GM12878 (cell line): Measurements from ENCODE around the gene CTBS. TPM values are rescaled to one million over a fixed set of nuclear protein-coding genes. Genes with fewer than 3 reads are reported as not detected.

ENCODE experiments used
- ATAC-seq: fragments of 200-7000 bp; cut with Tn5 transposase; 3 replicates; pipeline ENCODE4 v1.9.1; 2020; ENCODE audit warnings: mild to moderate bottlenecking, moderate library complexity
- BruUV-seq: library from RNA; stranded (reverse); fragments of 400-500 nt; replicated peaks from 2 replicates; lab custom pipeline; 2021; lab: Mats Ljungman, UMichigan
- CTCF ChIA-PET: fragments of 300-600 bp; sonication (Branson Sonifier 250); formaldehyde crosslinking; extraction: SDS; loops from one replicate; lab custom pipeline; 2021; ENCODE audit warnings: inconsistent platforms; lab: Yijun Ruan, JAX
- POLR2A ChIA-PET: fragments of 350-600 bp; formaldehyde crosslinking; extraction: SDS; loops from one replicate; lab custom pipeline; 2021; ENCODE audit warnings: inconsistent platforms; lab: Charles Lee
- RAD21 ChIA-PET: fragments of 300-600 bp; sonication (Branson Sonifier 250); formaldehyde crosslinking; loops from one replicate; lab custom pipeline; 2023; ENCODE audit warnings: antibody characterized with exemption; ENCODE audit not compliant: unreplicated experiment; lab: Charles Lee
- SMC1A ChIA-PET: fragments of 300-600 bp; sonication (Branson Sonifier 250); formaldehyde crosslinking; loops from one replicate; lab custom pipeline; 2023; ENCODE audit not compliant: unreplicated experiment, uncharacterized antibody; lab: Charles Lee
- DNase-seq: peaks from one replicate; pipeline ENCODE4 v3.0.0-alpha.2; 2011; ENCODE audit warnings: low read depth, low spot score
- FAIRE-seq: peaks from 3 replicates; lab custom pipeline; 2011; peaks lifted over from hg19 to GRCh38; lab: Jason Lieb, UNC
- H2AFZ ChIP-seq: 2 replicates; pipeline ENCODE4 v1.6.0; 2011; ENCODE audit warnings: low read depth, low read length, control low read depth; ENCODE audit not compliant: control insufficient read depth
- H3K27ac ChIP-seq: 2 replicates; pipeline ENCODE4 v1.5.1; 2011; ENCODE audit warnings: control low read depth; ENCODE audit not compliant: control insufficient read depth, insufficient read depth
- H3K27me3 ChIP-seq, 2 experiments: replicated peaks in 1 of 2; 2 replicates each; pipeline versions ENCODE4 v1.6.0 to v1.6.1; 2011; ENCODE audit warnings: low read length in 1 of 2; ENCODE audit not compliant: control insufficient read depth in 2 of 2, insufficient read depth in 2 of 2
- H3K36me3 ChIP-seq, 2 experiments: 2 replicates each; pipeline ENCODE4 v1.5.1; 2011; ENCODE audit warnings: low read length in 1 of 2; ENCODE audit not compliant: control insufficient read depth in 2 of 2, insufficient read depth in 2 of 2
- H3K4me1 ChIP-seq: 2 replicates; pipeline ENCODE4 v1.6.1; 2011; ENCODE audit warnings: mild to moderate bottlenecking, low read length, moderate library complexity, mixed read lengths; ENCODE audit not compliant: control insufficient read depth, insufficient read depth
- H3K4me2 ChIP-seq: 2 replicates; pipeline ENCODE4 v1.6.0; 2011; ENCODE audit warnings: control low read depth; ENCODE audit not compliant: control insufficient read depth, insufficient read depth
- H3K4me3 ChIP-seq: fragments of 200-600 bp; sonication (generic); 2 replicates; pipeline ENCODE4 v1.5.1; 2016
- H3K79me2 ChIP-seq: 2 replicates; pipeline ENCODE4 v1.6.0; 2011; ENCODE audit warnings: low read length; ENCODE audit not compliant: control insufficient read depth, insufficient read depth
- H3K9ac ChIP-seq: 2 replicates; pipeline ENCODE4 v1.8.0; 2011; ENCODE audit warnings: low read length, control low read depth, mixed read lengths; ENCODE audit not compliant: control insufficient read depth, insufficient read depth
- H3K9me3 ChIP-seq: replicated peaks from 3 replicates; pipeline ENCODE4 v1.5.1; 2011; ENCODE audit warnings: mild to moderate bottlenecking, low read length; ENCODE audit not compliant: control insufficient read depth, insufficient read depth
- H4K20me1 ChIP-seq: 2 replicates; pipeline ENCODE4 v1.6.0; 2011; ENCODE audit not compliant: control insufficient read depth, insufficient read depth
- CHD1 ChIP-seq: IDR thresholded peaks from 2 replicates; pipeline ENCODE4 v1.6.1; 2012; ENCODE audit warnings: low read depth, low read length, improper control_type of control experiment
- FOXK2 ChIP-seq: fragments of 450-650 bp; IDR thresholded peaks from 2 replicates; pipeline ENCODE4 v1.6.1; 2017; ENCODE audit warnings: mild to moderate bottlenecking, moderate library complexity
- IKZF2 ChIP-seq, 2 experiments: fragments of 450-650 bp; IDR thresholded peaks; 2 replicates each; pipeline ENCODE4 v1.6.1; 2017; ENCODE audit warnings: mild to moderate bottlenecking in 2 of 2, moderate library complexity in 2 of 2
- NBN ChIP-seq: fragments of 450-650 bp; IDR thresholded peaks from 2 replicates; pipeline ENCODE4 v1.6.1; 2016
- NFYB ChIP-seq: IDR thresholded peaks from 2 replicates; pipeline ENCODE4 v1.6.1; 2011; ENCODE audit warnings: low read depth, mild to moderate bottlenecking, low read length, improper control_type of control experiment, moderate library complexity; ENCODE audit not compliant: insufficient read depth
- PAX8 ChIP-seq: fragments of 450-650 bp; IDR thresholded peaks from 2 replicates; pipeline ENCODE4 v1.6.1; 2017; ENCODE audit warnings: mild to moderate bottlenecking, moderate library complexity
- RBBP5 ChIP-seq: fragments of 200-600 bp; sonication (generic); conservative IDR thresholded peaks from 2 replicates; pipeline ENCODE4 v1.6.1; 2016
- SMAD1 ChIP-seq: fragments of 450-650 bp; IDR thresholded peaks from 2 replicates; pipeline ENCODE4 v1.6.1; 2018; ENCODE audit warnings: mild to moderate bottlenecking, low read depth; ENCODE audit not compliant: partially characterized antibody
- SUZ12 ChIP-seq: fragments of 200-600 bp; sonication (generic); IDR thresholded peaks from one replicate; pipeline ENCODE4 v1.6.1; 2018; ENCODE audit warnings: antibody characterized with exemption, mild to moderate bottlenecking; ENCODE audit not compliant: unreplicated experiment
- TAF1 ChIP-seq: IDR thresholded peaks from 2 replicates; pipeline ENCODE4 v1.6.1; 2011; ENCODE audit warnings: mild to moderate bottlenecking, low read depth, low read length, borderline replicate concordance
- ZNF274 ChIP-seq: IDR thresholded peaks from one replicate; pipeline ENCODE4 v1.8.0; 2011; ENCODE audit not compliant: insufficient read length, insufficient read depth
- WGBS: methylation state at CpG from one replicate; pipeline ENCODE4 v1.1.6; 2016; ENCODE audit warnings: low lambda C conversion rate; ENCODE audit not compliant: insufficient replicate concordance, insufficient coverage; ENCODE audit errors: missing lambda C conversion rate; 5-methylcytosine and 5-hydroxymethylcytosine counted together
- in situ Hi-C: fragments of 300-500 bp; cut with MboI; formaldehyde crosslinking; loops from 9 replicates; pipeline ENCODE4 v1.14.3; 2018; ENCODE audit warnings: mixed read lengths
- intact Hi-C: fragments of 100-400 bp; cut with micrococcal nuclease; formaldehyde crosslinking; loops from one replicate; pipeline ENCODE4 v1.14.2; 2022; ENCODE audit not compliant: unreplicated experiment
- polyA plus RNA-seq, 11 experiments: library from polyadenylated mRNA; depleted of rRNA in 4 of 11; unstranded in 6 of 11; stranded (reverse) in 5 of 11; fragments of >200 nt; fragmentation: Nextera tagmentation in 4 of 11; fragmentation: Illumina TruSeq in 1 of 11; extraction: Ambion mirVana in 4 of 11; extraction: Trizol in 1 of 11; gene quantifications; 1 replicate in 1 of 11; 2 replicates in 10 of 11; pipeline versions ENCODE4 v1.2.1 to v1.2.3, GENCODE V29; 2011 to 2016; ENCODE audit warnings: inconsistent platforms in 2 of 11, missing spikeins in 2 of 11, low read depth in 1 of 11
- total RNA-seq, 4 experiments: library from RNA; depleted of rRNA in 3 of 4; stranded (reverse); fragments of >200 nt in 3 of 4; fragmentation: Illumina TruSeq in 1 of 4; extraction: Trizol in 1 of 4; gene quantifications; 2 replicates each; pipeline versions ENCODE4 v1.2.1 to v1.2.3, GENCODE V29; 2013 to 2021
- TF ChIP-seq, protein P1 (sequence below): fragments of 450-650 bp; IDR thresholded peaks from 2 replicates; pipeline ENCODE4 v1.6.1; 2017; ENCODE audit warnings: low read depth, mild to moderate bottlenecking, moderate library complexity
- TF ChIP-seq, protein P2 (sequence below): fragments of 450-650 bp; conservative IDR thresholded peaks from 2 replicates; pipeline ENCODE4 v1.6.1; 2017; ENCODE audit warnings: mild to moderate bottlenecking, moderate library complexity
- TF ChIP-seq, protein P3 (sequence below): IDR thresholded peaks from 2 replicates; pipeline ENCODE4 v1.6.1; 2011; ENCODE audit warnings: borderline replicate concordance, low read depth, mild to moderate bottlenecking, moderate library complexity, low read length; ENCODE audit not compliant: insufficient read depth, poor library complexity, severe bottlenecking
- TF ChIP-seq, protein P4 (sequence below): fragments of 450-650 bp; formaldehyde crosslinking; IDR thresholded peaks from 2 replicates; pipeline ENCODE4 v1.5.0; 2022; ENCODE audit warnings: mild to moderate bottlenecking, missing genetic modification characterization

CTBS gene
- total and polyA plus RNA-seq, 10 of the 15 experiments (the other 5 are each of a cell fraction or from before 2014, with no cell fraction given): 4.3 to 21.2 (median 12.3) TPM

DNA sequence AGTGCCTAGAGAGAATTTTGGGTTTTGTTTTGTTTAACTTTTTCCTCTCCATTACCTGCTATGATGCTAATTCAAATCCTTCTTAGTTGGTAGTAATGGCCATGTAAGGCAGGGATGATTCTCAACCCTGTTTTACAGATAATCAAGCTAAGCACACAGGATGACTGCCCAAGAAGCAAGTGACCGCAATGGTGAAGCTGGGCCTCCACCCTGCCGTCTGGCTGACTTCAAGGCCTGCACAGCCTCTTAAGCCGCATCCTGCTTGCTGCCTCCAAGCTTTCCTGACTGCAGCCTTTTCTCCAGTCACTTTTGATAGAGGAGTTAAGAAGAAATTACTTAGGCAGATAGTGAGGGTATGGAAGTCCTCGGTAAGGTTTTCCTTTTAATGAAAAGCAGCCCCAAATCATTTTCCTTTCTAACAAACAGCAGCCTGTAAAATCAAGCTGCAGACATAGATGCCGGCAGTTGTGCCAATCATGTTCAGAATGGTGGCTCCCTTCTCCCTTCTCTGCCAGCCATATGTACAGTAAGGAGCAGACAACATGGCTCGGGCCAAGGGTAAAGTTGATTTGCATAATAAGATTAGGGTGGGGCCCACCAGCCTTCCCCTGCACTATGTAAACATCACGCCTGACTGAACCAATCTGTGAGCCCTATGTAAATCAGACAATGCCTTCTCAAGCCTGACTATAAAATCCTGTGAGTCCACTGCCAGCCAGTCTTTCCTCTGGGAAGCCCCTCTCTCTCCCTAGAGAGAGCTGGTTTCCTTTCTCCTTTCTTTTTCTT lies 8.8 kb upstream of the CTBS start:
- Histone ChIP-seq H3K9me3 (peaks cover 2% of the 10 kb centered on the region; the same call in 2 of the 3 replicates), H3K9ac (no peak overlapping the region), H4K20me1 (no peaks in the 10 kb centered on the region), H3K4me3 (no peak overlapping the region), H3K4me2 (no peak overlapping the region), H3K4me1 (peaks cover 3% of the 10 kb centered on the region), H3K79me2 (no peaks in the 10 kb centered on the region), H3K27me3 (no peaks in the 10 kb centered on the region), H3K36me3 (no peaks in the 10 kb centered on the region), H3K27ac (no peak overlapping the region), H2AFZ (no peak overlapping the region; the same call in 1 of the 2 replicates)
- BruUV-seq: no TSS peak
- FAIRE-seq (no peak), ATAC-seq (peak; percentile 80), DNase-seq (no peak)
- RAD21 ChIA-PET: interaction anchor here (1.0 kb wide), 1 partner anchor 37 kb away, joined by 3 read pairs; no protein-coding TSS in a partner anchor
- intact Hi-C loops (no loop called here), in situ Hi-C loops (no loop called here)
- POLR2A ChIA-PET: interaction anchor here (2.0 kb wide), 1 partner anchor 10 kb away, joined by 7 read pairs; no protein-coding TSS in a partner anchor
- CTCF ChIA-PET: interaction anchor here (1.3 kb wide), 1 partner anchor 37 kb away, joined by 4 read pairs; no protein-coding TSS in a partner anchor
- WGBS: 58% methylated on average over 7 of the region's 7 CpGs
- SMC1A ChIA-PET: interaction anchor here (1.0 to 1.7 kb wide), 4 partner anchors 9 to 176 kb away, joined by 3 to 4 read pairs (median 3); no protein-coding TSS in a partner anchor
- TF ChIP-seq NFYB (no peak), TAF1 (no peak), IKZF2 (IDR thresholded peaks at IDR 0.05) (no peak), SUZ12 (no peak), ZNF274 (no peak), NBN (no peak), CHD1 (no peak), FOXK2 (no peak), RBBP5 (no peak), PAX8 (no peak), SMAD1 (no peak)
- TF ChIP-seq, protein P1, sequence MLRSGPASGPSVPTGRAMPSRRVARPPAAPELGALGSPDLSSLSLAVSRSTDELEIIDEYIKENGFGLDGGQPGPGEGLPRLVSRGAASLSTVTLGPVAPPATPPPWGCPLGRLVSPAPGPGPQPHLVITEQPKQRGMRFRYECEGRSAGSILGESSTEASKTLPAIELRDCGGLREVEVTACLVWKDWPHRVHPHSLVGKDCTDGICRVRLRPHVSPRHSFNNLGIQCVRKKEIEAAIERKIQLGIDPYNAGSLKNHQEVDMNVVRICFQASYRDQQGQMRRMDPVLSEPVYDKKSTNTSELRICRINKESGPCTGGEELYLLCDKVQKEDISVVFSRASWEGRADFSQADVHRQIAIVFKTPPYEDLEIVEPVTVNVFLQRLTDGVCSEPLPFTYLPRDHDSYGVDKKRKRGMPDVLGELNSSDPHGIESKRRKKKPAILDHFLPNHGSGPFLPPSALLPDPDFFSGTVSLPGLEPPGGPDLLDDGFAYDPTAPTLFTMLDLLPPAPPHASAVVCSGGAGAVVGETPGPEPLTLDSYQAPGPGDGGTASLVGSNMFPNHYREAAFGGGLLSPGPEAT: no peak
- TF ChIP-seq, protein P2, sequence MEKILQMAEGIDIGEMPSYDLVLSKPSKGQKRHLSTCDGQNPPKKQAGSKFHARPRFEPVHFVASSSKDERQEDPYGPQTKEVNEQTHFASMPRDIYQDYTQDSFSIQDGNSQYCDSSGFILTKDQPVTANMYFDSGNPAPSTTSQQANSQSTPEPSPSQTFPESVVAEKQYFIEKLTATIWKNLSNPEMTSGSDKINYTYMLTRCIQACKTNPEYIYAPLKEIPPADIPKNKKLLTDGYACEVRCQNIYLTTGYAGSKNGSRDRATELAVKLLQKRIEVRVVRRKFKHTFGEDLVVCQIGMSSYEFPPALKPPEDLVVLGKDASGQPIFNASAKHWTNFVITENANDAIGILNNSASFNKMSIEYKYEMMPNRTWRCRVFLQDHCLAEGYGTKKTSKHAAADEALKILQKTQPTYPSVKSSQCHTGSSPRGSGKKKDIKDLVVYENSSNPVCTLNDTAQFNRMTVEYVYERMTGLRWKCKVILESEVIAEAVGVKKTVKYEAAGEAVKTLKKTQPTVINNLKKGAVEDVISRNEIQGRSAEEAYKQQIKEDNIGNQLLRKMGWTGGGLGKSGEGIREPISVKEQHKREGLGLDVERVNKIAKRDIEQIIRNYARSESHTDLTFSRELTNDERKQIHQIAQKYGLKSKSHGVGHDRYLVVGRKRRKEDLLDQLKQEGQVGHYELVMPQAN: no peak
- TF ChIP-seq, protein P3, sequence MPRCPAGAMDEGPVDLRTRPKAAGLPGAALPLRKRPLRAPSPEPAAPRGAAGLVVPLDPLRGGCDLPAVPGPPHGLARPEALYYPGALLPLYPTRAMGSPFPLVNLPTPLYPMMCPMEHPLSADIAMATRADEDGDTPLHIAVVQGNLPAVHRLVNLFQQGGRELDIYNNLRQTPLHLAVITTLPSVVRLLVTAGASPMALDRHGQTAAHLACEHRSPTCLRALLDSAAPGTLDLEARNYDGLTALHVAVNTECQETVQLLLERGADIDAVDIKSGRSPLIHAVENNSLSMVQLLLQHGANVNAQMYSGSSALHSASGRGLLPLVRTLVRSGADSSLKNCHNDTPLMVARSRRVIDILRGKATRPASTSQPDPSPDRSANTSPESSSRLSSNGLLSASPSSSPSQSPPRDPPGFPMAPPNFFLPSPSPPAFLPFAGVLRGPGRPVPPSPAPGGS: no peak
- TF ChIP-seq, protein P4, sequence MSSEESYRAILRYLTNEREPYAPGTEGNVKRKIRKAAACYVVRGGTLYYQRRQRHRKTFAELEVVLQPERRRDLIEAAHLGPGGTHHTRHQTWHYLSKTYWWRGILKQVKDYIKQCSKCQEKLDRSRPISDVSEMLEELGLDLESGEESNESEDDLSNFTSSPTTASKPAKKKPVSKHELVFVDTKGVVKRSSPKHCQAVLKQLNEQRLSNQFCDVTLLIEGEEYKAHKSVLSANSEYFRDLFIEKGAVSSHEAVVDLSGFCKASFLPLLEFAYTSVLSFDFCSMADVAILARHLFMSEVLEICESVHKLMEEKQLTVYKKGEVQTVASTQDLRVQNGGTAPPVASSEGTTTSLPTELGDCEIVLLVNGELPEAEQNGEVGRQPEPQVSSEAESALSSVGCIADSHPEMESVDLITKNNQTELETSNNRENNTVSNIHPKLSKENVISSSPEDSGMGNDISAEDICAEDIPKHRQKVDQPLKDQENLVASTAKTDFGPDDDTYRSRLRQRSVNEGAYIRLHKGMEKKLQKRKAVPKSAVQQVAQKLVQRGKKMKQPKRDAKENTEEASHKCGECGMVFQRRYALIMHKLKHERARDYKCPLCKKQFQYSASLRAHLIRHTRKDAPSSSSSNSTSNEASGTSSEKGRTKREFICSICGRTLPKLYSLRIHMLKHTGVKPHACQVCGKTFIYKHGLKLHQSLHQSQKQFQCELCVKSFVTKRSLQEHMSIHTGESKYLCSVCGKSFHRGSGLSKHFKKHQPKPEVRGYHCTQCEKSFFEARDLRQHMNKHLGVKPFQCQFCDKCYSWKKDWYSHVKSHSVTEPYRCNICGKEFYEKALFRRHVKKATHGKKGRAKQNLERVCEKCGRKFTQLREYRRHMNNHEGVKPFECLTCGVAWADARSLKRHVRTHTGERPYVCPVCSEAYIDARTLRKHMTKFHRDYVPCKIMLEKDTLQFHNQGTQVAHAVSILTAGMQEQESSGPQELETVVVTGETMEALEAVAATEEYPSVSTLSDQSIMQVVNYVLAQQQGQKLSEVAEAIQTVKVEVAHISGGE (CRISPR knock-in tag): no peak
